Heart left ventricle (tissue), 13 donors: ENCODE results near the gene CASZ1.

Experiments
- CTCF ChIP-seq, 12 donors: fragments of 200-600 bp; sonication (generic) in 4 of 12; IDR thresholded peaks; one replicate each; pipeline versions ENCODE4 v1.5.0 to v1.8.0; 2018 to 2022; ENCODE audit warnings: antibody characterized with exemption in 12 of 12, mild to moderate bottlenecking in 5 of 12
- POLR2A ChIP-seq, 2 donors: fragments of 450-650 bp; IDR thresholded peaks; one replicate each; pipeline ENCODE4 v1.6.1; 2017; ENCODE audit warnings: antibody characterized with exemption in 2 of 2, mild to moderate bottlenecking in 2 of 2, moderate library complexity in 2 of 2
- donor health status: ischemic (EF 13 %, LVEDD 7.1; RV severe dilation, severe dysfunction).
- donor health status: DM: no; HTN: yes; CAD: no.
- donor health status: DM: no; HTN: no; CAD: no.
- donor health status: ischemic (EF 25% LVEDD 6.9; RV normal size, moderate dysfunction).
- donor health status: ischemic (EF 25% LVEDD 5.7; RV mildly dilated, moderate dysfunction).
- donor health status: ischemic (EF 35%, LVEDD 5.7; RV mildly dilated, moderate dysfunction).
- donor health status: nonischemic (EF 11% LVEDD 7.7; RV severe dilation, severe dysfunction).
- donor health status: DM: yes; HTN: yes; CAD: no.
- donor health status: PGD.
- donor health status: ischemic (EF 29% LVEDD 5.4; RV normal size, mild dysfunction).
- donor health status: nonischemic (EF 23%, LVEDD 6.1; RV moderate dilation, normal function).

- no peak for TF ChIP-seq CTCF (IDR thresholded peaks at IDR 0.05)
- TF ChIP-seq POLR2A (IDR thresholded peaks at IDR 0.05): no peak
These were observed 165.8 kb downstream of the CASZ1 start for GRCh38 chr1:10630661-10631120.
